Small intestine (tissue), 7 donors: ENCODE measurements around the gene NSL1. TPM values are rescaled to one million over a fixed set of nuclear protein-coding genes. Genes with fewer than 3 reads are reported as not detected.

Experiments
- DNase-seq, 2 donors: peaks; one replicate each; pipeline versions ENCODE4 v3.0.0 to v3.0.0-alpha.2; 2013
- FAIRE-seq: peaks from 2 replicates; lab custom pipeline; 2012; peaks lifted over from hg19 to GRCh38; lab: Jason Lieb, UNC
- H3K27ac ChIP-seq, 3 donors: one replicate each; pipeline ENCODE4 v1.5.1; 2013; ENCODE audit warnings: low read length in 2 of 3, mild to moderate bottlenecking in 2 of 3, control low read depth in 1 of 3, inconsistent platforms in 1 of 3, low read depth in 1 of 3, moderate library complexity in 1 of 3
- H3K27me3 ChIP-seq, 3 donors: one replicate each; pipeline ENCODE4 v1.6.1; 2013; ENCODE audit warnings: low read length in 3 of 3, inconsistent platforms in 1 of 3; ENCODE audit not compliant: control insufficient read depth in 3 of 3, insufficient read depth in 3 of 3
- H3K36me3 ChIP-seq, 3 donors: one replicate each; pipeline ENCODE4 v1.6.1; 2013; ENCODE audit warnings: low read length in 3 of 3, inconsistent platforms in 1 of 3, low read depth in 1 of 3, mild to moderate bottlenecking in 1 of 3, moderate library complexity in 1 of 3; ENCODE audit not compliant: control insufficient read depth in 3 of 3, insufficient read depth in 2 of 3
- H3K4me1 ChIP-seq, 3 donors: one replicate each; pipeline ENCODE4 v1.6.1; 2013; ENCODE audit warnings: low read length in 2 of 3, inconsistent platforms in 1 of 3, low read depth in 1 of 3, mild to moderate bottlenecking in 1 of 3, moderate library complexity in 1 of 3; ENCODE audit not compliant: control insufficient read depth in 3 of 3, insufficient read depth in 2 of 3
- H3K4me3 ChIP-seq, 3 donors: one replicate each; pipeline ENCODE4 v1.5.1; 2013; ENCODE audit warnings: low read length in 3 of 3, control low read depth in 1 of 3, inconsistent platforms in 1 of 3, low read depth in 1 of 3, mild to moderate bottlenecking in 1 of 3, moderate library complexity in 1 of 3
- H3K9me3 ChIP-seq, 2 donors: one replicate each; pipeline ENCODE4 v1.6.1; 2013; ENCODE audit warnings: low read depth in 1 of 2, low read length in 1 of 2; ENCODE audit not compliant: control insufficient read depth in 2 of 2, insufficient read depth in 1 of 2
- WGBS, 3 donors: extraction: QIAGEN DNeasy Blood & Tissue Kit; methylation state at CpG; one replicate each; pipeline ENCODE4 v1.1.7; 2013; 5-methylcytosine and 5-hydroxymethylcytosine counted together
- polyA plus RNA-seq, 4 donors: library from polyadenylated mRNA; stranded (reverse) in 3 of 4; unstranded in 1 of 4; fragments of 200-250 nt in 3 of 4; fragments of 120-200 nt in 1 of 4; gene quantifications; one replicate each; pipeline versions ENCODE4 v1.2.1 to v1.2.3, GENCODE V29; 2013
- donor health status: healthy with polysubstance abuse.
- donor health status: control.
- donor health status: control.
- donor health status: Bipolar disorder and iron deficiency.
- donor health status: healthy.

NSL1 gene
- polyA plus RNA-seq, 4 donors: 20.6 to 33.3 (median 22.6) TPM

- no peaks in the 10 kb centered on the region for H3K36me3 ChIP-seq
- FAIRE-seq (no peak), DNase-seq (no peak)
- H3K27me3 ChIP-seq: no peaks in the 10 kb centered on the region
- WGBS, 3 donors: 94 to 97% (median 94%) methylated on average over 6 of the region's 6 CpGs
- H3K4me1 ChIP-seq: peaks cover 0 to 17% (median 0%) of the 10 kb centered on the region in 3 donors
- no peak overlapping the region for H3K27ac ChIP-seq
- H3K9me3 ChIP-seq: peaks cover 4 to 30% of the 10 kb centered on the region in 2 donors
- H3K4me3 ChIP-seq: no peak overlapping the region
Observed at GRCh38 chr1:212825798-212826452, 34.3 kb upstream of the NSL1 start.

DNA sequence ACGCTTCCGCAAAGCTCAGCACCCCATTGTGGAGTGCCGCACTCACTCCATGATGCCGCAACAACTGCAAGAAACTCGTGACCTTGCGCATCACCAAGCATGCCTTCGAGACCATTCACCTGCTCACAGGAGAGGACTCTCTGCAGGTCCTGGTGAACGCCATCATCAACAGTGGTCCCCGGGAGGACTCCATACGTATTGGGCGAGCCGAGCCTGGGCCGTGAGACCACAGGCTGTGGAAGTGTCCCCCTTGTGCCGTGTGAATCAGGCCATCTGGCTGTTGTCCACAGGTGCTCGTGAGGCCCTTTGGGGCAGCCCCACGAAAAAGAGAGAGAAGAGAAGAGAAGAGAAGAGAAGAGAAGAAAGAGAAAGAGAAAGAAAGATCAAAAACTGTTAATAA, 32.6 kb upstream of the NSL1 start:
- peaks cover 0 to 24% (median 0%) of the 10 kb centered on the region in 3 donors for H3K4me1 ChIP-seq
- no peak overlapping the region for H3K27ac ChIP-seq
- FAIRE-seq: no peak
- no peaks in the 10 kb centered on the region for H3K27me3 ChIP-seq
- DNase-seq: no peak
- H3K4me3 ChIP-seq: no peak overlapping the region
- H3K36me3 ChIP-seq: no peaks in the 10 kb centered on the region
- H3K9me3 ChIP-seq: peaks cover 4 to 30% of the 10 kb centered on the region in 2 donors
- whole genome bisulfite sequencing, 3 donors: 95 to 98% (median 97%) methylated on average over 16 of the region's 16 CpGs

- peaks cover 4 to 30% of the 10 kb centered on the region in 2 donors for H3K9me3 ChIP-seq
- no peak for FAIRE-seq
- H3K27me3 ChIP-seq: no peaks in the 10 kb centered on the region
- peaks cover 0 to 23% (median 0%) of the 10 kb centered on the region in 3 donors for H3K4me1 ChIP-seq
- no peak overlapping the region for H3K27ac ChIP-seq
- H3K36me3 ChIP-seq: no peaks in the 10 kb centered on the region
- WGBS, 3 donors: 93 to 100% (median 95%) methylated on average over 3 of the region's 3 CpGs
- no peak overlapping the region for H3K4me3 ChIP-seq
- DNase-seq: no peak
Observed at GRCh38 chr1:212822956-212823355, 31.4 kb upstream of the NSL1 start.

DNA sequence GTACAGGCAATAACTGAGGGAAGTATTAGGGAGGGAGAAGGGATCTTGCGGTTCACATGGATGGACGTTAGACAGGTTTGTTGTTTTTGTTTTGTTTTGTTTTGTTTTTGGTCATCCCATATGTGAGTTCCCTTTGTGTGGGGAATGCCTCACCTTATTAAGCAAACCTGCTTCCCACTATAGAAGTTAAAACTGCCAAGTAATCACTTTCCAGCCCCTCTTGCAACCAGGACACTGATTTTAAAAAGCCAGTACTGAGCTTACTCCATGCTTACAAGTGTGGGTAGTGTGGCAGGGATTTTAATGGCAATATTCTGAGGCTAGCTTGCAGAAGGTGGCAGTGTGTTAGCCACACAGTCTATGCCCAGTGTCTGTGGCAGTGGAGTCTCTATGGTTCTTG, 29.4 kb upstream of the NSL1 start:
- DNase-seq (no peak), FAIRE-seq (no peak)
- 80 to 84% (median 84%) methylated on average over 2 of the region's 2 CpGs for WGBS, 3 donors
- Histone ChIP-seq H3K4me1 (peaks cover 0 to 28% (median 0%) of the 10 kb centered on the region in 3 donors), H3K9me3 (peaks cover 3 to 23% of the 10 kb centered on the region in 2 donors), H3K4me3 (no peak overlapping the region), H3K36me3 (no peaks in the 10 kb centered on the region), H3K27me3 (no peaks in the 10 kb centered on the region), H3K27ac (no peak overlapping the region)

- no peaks in the 10 kb centered on the region for H3K36me3 ChIP-seq
- peak overlapping the region in 1 of 3 donors; percentile 48 for H3K27ac ChIP-seq
- peaks cover 0 to 37% (median 0%) of the 10 kb centered on the region in 3 donors for H3K4me1 ChIP-seq
- WGBS, 3 donors: 29 to 51% (median 49%) methylated on average over 5 of the region's 5 CpGs
- peaks cover 0 to 10% of the 10 kb centered on the region in 2 donors for H3K9me3 ChIP-seq
- peak in 1 of 2 donors; percentile 30 for DNase-seq
- no peaks in the 10 kb centered on the region for H3K27me3 ChIP-seq
- H3K4me3 ChIP-seq: no peak overlapping the region
- no peak for FAIRE-seq
Observed at GRCh38 chr1:212819726-212820125, 28.1 kb upstream of the NSL1 start.

- peak overlapping the region in 2 of 3 donors; percentile 4 to 36 for H3K27ac ChIP-seq
- no peaks in the 10 kb centered on the region for H3K36me3 ChIP-seq
- no peak overlapping the region for H3K4me3 ChIP-seq
- peaks cover 0 to 37% (median 0%) of the 10 kb centered on the region in 3 donors for H3K4me1 ChIP-seq
- DNase-seq (peak; percentile 80), FAIRE-seq (no peak)
- WGBS, 3 donors: 45 to 69% (median 65%) methylated on average over 3 of the region's 3 CpGs
- H3K9me3 ChIP-seq: no peaks in the 10 kb centered on the region
- no peaks in the 10 kb centered on the region for H3K27me3 ChIP-seq
Observed at GRCh38 chr1:212816567-212817278, 25.1 kb upstream of the NSL1 start.

GRCh38 chr1:212814537-212815334, 23.2 kb upstream of the NSL1 start:
- WGBS, 3 donors: 47 to 59% (median 51%) methylated on average over 5 of the region's 5 CpGs
- Histone ChIP-seq H3K27me3 (no peaks in the 10 kb centered on the region), H3K4me3 (no peak overlapping the region), H3K27ac (peak overlapping the region in 1 of 3 donors; percentile 4), H3K4me1 (peaks cover 0 to 35% (median 0%) of the 10 kb centered on the region in 3 donors), H3K9me3 (no peaks in the 10 kb centered on the region), H3K36me3 (peaks cover 0 to 3% (median 0%) of the 10 kb centered on the region in 3 donors)
- FAIRE-seq (no peak), DNase-seq (peak; percentile 62 to 66)

GRCh38 chr1:212805767-212806166, 14.2 kb upstream of the NSL1 start:
- no peak for FAIRE-seq
- H3K9me3 ChIP-seq: no peaks in the 10 kb centered on the region
- no peak overlapping the region for H3K4me3 ChIP-seq
- H3K27ac ChIP-seq: no peak overlapping the region
- H3K4me1 ChIP-seq: no peaks in the 10 kb centered on the region
- WGBS, 3 donors: 84 to 93% (median 88%) methylated on average over 3 of the region's 3 CpGs
- H3K36me3 ChIP-seq: peaks cover 0 to 6% (median 0%) of the 10 kb centered on the region in 3 donors
- DNase-seq: no peak
- H3K27me3 ChIP-seq: no peaks in the 10 kb centered on the region
